ENCODE measurements around the gene MOK.
A peak's percentile ranks its signal among the peaks of the same experiment; 100 is the strongest.

Gene MOK

GRCh38 chr14:102325791-102326345, 20.9 kb upstream of the MOK start:
- Histone ChIP-seq H3K27me3 (replicated peaks in 2 of 5; ENCODE audit: control insufficient read depth in 4 of 5, insufficient read depth in 5 of 5, low read length in 4 of 5) (no peaks in the 10 kb centered on the region), H3K4me3 (ENCODE audit: control insufficient read depth in 1 of 7, extremely low read depth in 1 of 7, insufficient read depth in 4 of 7, low read depth in 2 of 7, low read length in 6 of 7) (no peak overlapping the region), H3K27ac (ENCODE audit: insufficient read depth in 1 of 2, low read depth in 1 of 2, low read length in 2 of 2, poor library complexity in 1 of 2, severe bottlenecking in 2 of 2) (no peak overlapping the region), H3K36me3 (ENCODE audit: control insufficient read depth in 4 of 4, insufficient read depth in 4 of 4, low read length in 3 of 4) (peaks cover 4 to 15% (median 7%) of the 10 kb centered on the region in 4 experiments), H3K4me1 (ENCODE audit: control extremely low read depth in 1 of 4, control insufficient read depth in 4 of 4, insufficient read depth in 4 of 4, low read length in 3 of 4) (peaks cover 0 to 10% (median 3%) of the 10 kb centered on the region in 4 experiments), H3K9me3 (ENCODE audit: control extremely low read depth in 1 of 5, control insufficient read depth in 4 of 5, insufficient read depth in 2 of 5, low read depth in 1 of 5, low read length in 4 of 5) (no peaks in the 10 kb centered on the region)
- 91% methylated on average over 8 of the region's 9 CpGs for WGBS (ENCODE audit: insufficient coverage)
- ChIA-PET CTCF (no interaction called here), POLR2A (no interaction called here)
- no peak for DNase-seq

GRCh38 chr14:102323102-102323501, 18.1 kb upstream of the MOK start:
- Histone ChIP-seq H3K4me3 (ENCODE audit: control insufficient read depth in 1 of 7, extremely low read depth in 1 of 7, insufficient read depth in 4 of 7, low read depth in 2 of 7, low read length in 6 of 7) (no peak overlapping the region), H3K27ac (ENCODE audit: insufficient read depth in 1 of 2, low read depth in 1 of 2, low read length in 2 of 2, poor library complexity in 1 of 2, severe bottlenecking in 2 of 2) (no peak overlapping the region), H3K4me1 (ENCODE audit: control extremely low read depth in 1 of 4, control insufficient read depth in 4 of 4, insufficient read depth in 4 of 4, low read length in 3 of 4) (peaks cover 0 to 29% (median 20%) of the 10 kb centered on the region in 4 experiments), H3K27me3 (replicated peaks in 2 of 5; ENCODE audit: control insufficient read depth in 4 of 5, insufficient read depth in 5 of 5, low read length in 4 of 5) (no peaks in the 10 kb centered on the region), H3K36me3 (ENCODE audit: control insufficient read depth in 4 of 4, insufficient read depth in 4 of 4, low read length in 3 of 4) (peaks cover 4 to 15% (median 7%) of the 10 kb centered on the region in 4 experiments), H3K9me3 (ENCODE audit: control extremely low read depth in 1 of 5, control insufficient read depth in 4 of 5, insufficient read depth in 2 of 5, low read depth in 1 of 5, low read length in 4 of 5) (no peaks in the 10 kb centered on the region)
- peak; percentile 79 to 87 (median 83) for DNase-seq
- 12% methylated on average over 5 of the region's 8 CpGs for WGBS (ENCODE audit: insufficient coverage)
- CTCF ChIA-PET, result interaction anchor here (0.6 to 2.3 kb wide), 4 partner anchors 11 to 375 kb away, joined by 3 to 8 read pairs (median 4); no protein-coding TSS in a partner anchor
- POLR2A ChIA-PET, result no interaction called here

- no peak overlapping the region for H3K4me3 ChIP-seq (ENCODE audit: control insufficient read depth in 1 of 7, extremely low read depth in 1 of 7, insufficient read depth in 4 of 7, low read depth in 2 of 7, low read length in 6 of 7)
- no peaks in the 10 kb centered on the region for H3K9me3 ChIP-seq (ENCODE audit: control extremely low read depth in 1 of 5, control insufficient read depth in 4 of 5, insufficient read depth in 2 of 5, low read depth in 1 of 5, low read length in 4 of 5)
- peaks cover 0 to 15% (median 6%) of the 10 kb centered on the region in 4 experiments for H3K36me3 ChIP-seq (ENCODE audit: control insufficient read depth in 4 of 4, insufficient read depth in 4 of 4, low read length in 3 of 4)
- no peaks in the 10 kb centered on the region for H3K27me3 ChIP-seq (replicated peaks in 2 of 5; ENCODE audit: control insufficient read depth in 4 of 5, insufficient read depth in 5 of 5, low read length in 4 of 5)
- ChIA-PET CTCF (interaction anchor here (0.7 to 2.3 kb wide), 10 partner anchors 8 to 360 kb away, joined by 3 to 6 read pairs (median 3); no protein-coding TSS in a partner anchor), POLR2A (no interaction called here)
- no peak overlapping the region for H3K27ac ChIP-seq (ENCODE audit: insufficient read depth in 1 of 2, low read depth in 1 of 2, low read length in 2 of 2, poor library complexity in 1 of 2, severe bottlenecking in 2 of 2)
- DNase-seq, result no peak
- 98% methylated on average over 7 of the region's 12 CpGs for WGBS (ENCODE audit: insufficient coverage)
- peaks cover 0 to 39% (median 28%) of the 10 kb centered on the region in 4 experiments for H3K4me1 ChIP-seq (ENCODE audit: control extremely low read depth in 1 of 4, control insufficient read depth in 4 of 4, insufficient read depth in 4 of 4, low read length in 3 of 4)
These were observed 16.8 kb upstream of the MOK start for GRCh38 chr14:102321456-102322422.

GRCh38 chr14:102320671-102321455, 15.9 kb upstream of the MOK start:
- Histone ChIP-seq H3K27me3 (replicated peaks in 2 of 5; ENCODE audit: control insufficient read depth in 4 of 5, insufficient read depth in 5 of 5, low read length in 4 of 5) (no peaks in the 10 kb centered on the region), H3K4me3 (ENCODE audit: control insufficient read depth in 1 of 7, extremely low read depth in 1 of 7, insufficient read depth in 4 of 7, low read depth in 2 of 7, low read length in 6 of 7) (peak overlapping the region in 5 of 7 experiments; percentile 84 to 93 (median 91)), H3K9me3 (ENCODE audit: control extremely low read depth in 1 of 5, control insufficient read depth in 4 of 5, insufficient read depth in 2 of 5, low read depth in 1 of 5, low read length in 4 of 5) (no peaks in the 10 kb centered on the region), H3K27ac (ENCODE audit: insufficient read depth in 1 of 2, low read depth in 1 of 2, low read length in 2 of 2, poor library complexity in 1 of 2, severe bottlenecking in 2 of 2) (peak overlapping the region in 1 of 2 experiments; percentile 90), H3K4me1 (ENCODE audit: control extremely low read depth in 1 of 4, control insufficient read depth in 4 of 4, insufficient read depth in 4 of 4, low read length in 3 of 4) (peaks cover 0 to 47% (median 36%) of the 10 kb centered on the region in 4 experiments), H3K36me3 (ENCODE audit: control insufficient read depth in 4 of 4, insufficient read depth in 4 of 4, low read length in 3 of 4) (peaks cover 0 to 8% (median 3%) of the 10 kb centered on the region in 4 experiments)
- ChIA-PET POLR2A (no interaction called here), CTCF (interaction anchor here (0.7 to 2.8 kb wide), 10 partner anchors 9 to 258 kb away, joined by 3 to 7 read pairs (median 4); no protein-coding TSS in a partner anchor)
- DNase-seq, result no peak
- 100% methylated on average over 16 of the region's 17 CpGs for WGBS (ENCODE audit: insufficient coverage)

- Histone ChIP-seq H3K4me3 (ENCODE audit: control insufficient read depth in 1 of 7, extremely low read depth in 1 of 7, insufficient read depth in 4 of 7, low read depth in 2 of 7, low read length in 6 of 7) (peak overlapping the region; percentile 71 to 93 (median 90)), H3K36me3 (ENCODE audit: control insufficient read depth in 4 of 4, insufficient read depth in 4 of 4, low read length in 3 of 4) (peaks cover 0 to 5% (median 0%) of the 10 kb centered on the region in 4 experiments), H3K27ac (ENCODE audit: insufficient read depth in 1 of 2, low read depth in 1 of 2, low read length in 2 of 2, poor library complexity in 1 of 2, severe bottlenecking in 2 of 2) (peak overlapping the region; percentile 77 to 90), H3K4me1 (ENCODE audit: control extremely low read depth in 1 of 4, control insufficient read depth in 4 of 4, insufficient read depth in 4 of 4, low read length in 3 of 4) (peaks cover 0 to 48% (median 37%) of the 10 kb centered on the region in 4 experiments), H3K9me3 (ENCODE audit: control extremely low read depth in 1 of 5, control insufficient read depth in 4 of 5, insufficient read depth in 2 of 5, low read depth in 1 of 5, low read length in 4 of 5) (no peaks in the 10 kb centered on the region), H3K27me3 (replicated peaks in 2 of 5; ENCODE audit: control insufficient read depth in 4 of 5, insufficient read depth in 5 of 5, low read length in 4 of 5) (no peaks in the 10 kb centered on the region)
- 6% methylated on average over 30 of the region's 30 CpGs for WGBS (ENCODE audit: insufficient coverage)
- POLR2A ChIA-PET, result no interaction called here
- CTCF ChIA-PET, result interaction anchor here (0.6 to 2.8 kb wide), 8 partner anchors 8 to 257 kb away, joined by 3 to 7 read pairs (median 4); partner anchors contain the start of gene MOK
- DNase-seq, result peak in 2 of 3 donors; percentile 72 to 75
These were observed 15.2 kb upstream of the MOK start for GRCh38 chr14:102320033-102320660.

GRCh38 chr14:102319351-102320032, 14.5 kb upstream of the MOK start, which contains the start of gene ZNF839:
Gene ZNF839 (plus strand): TSS chr14:102319746. CDS start chr14:102319766, 20 bp downstream.
- ChIA-PET CTCF (interaction anchor here (0.6 to 2.8 kb wide), 7 partner anchors 9 to 257 kb away, joined by 3 to 7 read pairs (median 3); partner anchors contain the start of gene MOK), POLR2A (no interaction called here)
- under 1% methylated on average over 41 of the region's 71 CpGs for WGBS (ENCODE audit: insufficient coverage)
- Histone ChIP-seq H3K27me3 (replicated peaks in 2 of 5; ENCODE audit: control insufficient read depth in 4 of 5, insufficient read depth in 5 of 5, low read length in 4 of 5) (no peaks in the 10 kb centered on the region), H3K9me3 (ENCODE audit: control extremely low read depth in 1 of 5, control insufficient read depth in 4 of 5, insufficient read depth in 2 of 5, low read depth in 1 of 5, low read length in 4 of 5) (no peaks in the 10 kb centered on the region), H3K4me3 (ENCODE audit: control insufficient read depth in 1 of 7, extremely low read depth in 1 of 7, insufficient read depth in 4 of 7, low read depth in 2 of 7, low read length in 6 of 7) (peak within 1 kb of the TSS; percentile 71 to 93 (median 90)), H3K27ac (ENCODE audit: insufficient read depth in 1 of 2, low read depth in 1 of 2, low read length in 2 of 2, poor library complexity in 1 of 2, severe bottlenecking in 2 of 2) (peak within 1 kb of the TSS; percentile 77 to 90), H3K4me1 (ENCODE audit: control extremely low read depth in 1 of 4, control insufficient read depth in 4 of 4, insufficient read depth in 4 of 4, low read length in 3 of 4) (peaks cover 0 to 53% (median 41%) of the 10 kb centered on the region in 4 experiments), H3K36me3 (ENCODE audit: control insufficient read depth in 4 of 4, insufficient read depth in 4 of 4, low read length in 3 of 4) (peaks cover 0 to 5% (median 0%) of the 10 kb centered on the region in 4 experiments)
- peak; percentile 89 to 94 (median 94) for DNase-seq

Measured in common myeloid progenitor, CD34-positive (primary cell).